ENCODE results near the gene SPG7. TPM values are rescaled to one million over a fixed set of nuclear protein-coding genes. Genes with fewer than 3 reads are reported as not detected.

The SPG7 gene
- total RNA-seq, 1 experiment from 2014 or later = 141 TPM

DNA sequence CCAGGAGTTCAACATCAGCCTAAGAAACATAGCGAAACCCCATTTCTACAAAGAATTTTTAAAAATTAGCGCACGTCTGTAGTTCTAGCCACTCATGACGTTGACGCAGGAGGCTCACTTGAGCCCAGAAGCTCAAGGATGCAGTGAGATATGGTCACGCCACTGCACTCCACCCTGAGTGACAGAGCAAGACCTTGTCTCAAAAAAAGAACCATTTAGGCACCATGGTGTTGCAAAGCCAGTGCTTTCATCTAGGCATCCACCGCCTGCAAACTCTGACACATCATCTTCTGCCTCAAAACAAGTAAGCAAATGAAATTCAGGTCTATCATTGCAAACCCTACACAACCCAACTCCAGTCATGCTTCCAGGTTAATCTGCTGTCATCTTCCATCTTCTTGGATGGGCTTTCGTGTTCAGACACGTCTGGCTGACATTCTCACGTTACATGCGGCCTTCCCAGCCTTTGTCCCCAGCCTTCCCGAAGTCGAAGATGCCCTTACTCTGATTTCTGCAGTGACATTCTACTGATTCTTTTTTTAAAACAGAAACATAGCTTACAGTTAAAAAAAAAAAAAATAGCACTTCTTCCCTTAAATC, 26.7 kb upstream of the SPG7 start (continued):
- TF ChIP-seq, protein P1, sequence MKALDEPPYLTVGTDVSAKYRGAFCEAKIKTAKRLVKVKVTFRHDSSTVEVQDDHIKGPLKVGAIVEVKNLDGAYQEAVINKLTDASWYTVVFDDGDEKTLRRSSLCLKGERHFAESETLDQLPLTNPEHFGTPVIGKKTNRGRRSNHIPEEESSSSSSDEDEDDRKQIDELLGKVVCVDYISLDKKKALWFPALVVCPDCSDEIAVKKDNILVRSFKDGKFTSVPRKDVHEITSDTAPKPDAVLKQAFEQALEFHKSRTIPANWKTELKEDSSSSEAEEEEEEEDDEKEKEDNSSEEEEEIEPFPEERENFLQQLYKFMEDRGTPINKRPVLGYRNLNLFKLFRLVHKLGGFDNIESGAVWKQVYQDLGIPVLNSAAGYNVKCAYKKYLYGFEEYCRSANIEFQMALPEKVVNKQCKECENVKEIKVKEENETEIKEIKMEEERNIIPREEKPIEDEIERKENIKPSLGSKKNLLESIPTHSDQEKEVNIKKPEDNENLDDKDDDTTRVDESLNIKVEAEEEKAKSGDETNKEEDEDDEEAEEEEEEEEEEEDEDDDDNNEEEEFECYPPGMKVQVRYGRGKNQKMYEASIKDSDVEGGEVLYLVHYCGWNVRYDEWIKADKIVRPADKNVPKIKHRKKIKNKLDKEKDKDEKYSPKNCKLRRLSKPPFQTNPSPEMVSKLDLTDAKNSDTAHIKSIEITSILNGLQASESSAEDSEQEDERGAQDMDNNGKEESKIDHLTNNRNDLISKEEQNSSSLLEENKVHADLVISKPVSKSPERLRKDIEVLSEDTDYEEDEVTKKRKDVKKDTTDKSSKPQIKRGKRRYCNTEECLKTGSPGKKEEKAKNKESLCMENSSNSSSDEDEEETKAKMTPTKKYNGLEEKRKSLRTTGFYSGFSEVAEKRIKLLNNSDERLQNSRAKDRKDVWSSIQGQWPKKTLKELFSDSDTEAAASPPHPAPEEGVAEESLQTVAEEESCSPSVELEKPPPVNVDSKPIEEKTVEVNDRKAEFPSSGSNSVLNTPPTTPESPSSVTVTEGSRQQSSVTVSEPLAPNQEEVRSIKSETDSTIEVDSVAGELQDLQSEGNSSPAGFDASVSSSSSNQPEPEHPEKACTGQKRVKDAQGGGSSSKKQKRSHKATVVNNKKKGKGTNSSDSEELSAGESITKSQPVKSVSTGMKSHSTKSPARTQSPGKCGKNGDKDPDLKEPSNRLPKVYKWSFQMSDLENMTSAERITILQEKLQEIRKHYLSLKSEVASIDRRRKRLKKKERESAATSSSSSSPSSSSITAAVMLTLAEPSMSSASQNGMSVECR (CRISPR knock-in tag; IDR thresholded peaks at IDR 0.05; ENCODE audit: borderline replicate concordance) = no peak
- TF ChIP-seq, protein P2, sequence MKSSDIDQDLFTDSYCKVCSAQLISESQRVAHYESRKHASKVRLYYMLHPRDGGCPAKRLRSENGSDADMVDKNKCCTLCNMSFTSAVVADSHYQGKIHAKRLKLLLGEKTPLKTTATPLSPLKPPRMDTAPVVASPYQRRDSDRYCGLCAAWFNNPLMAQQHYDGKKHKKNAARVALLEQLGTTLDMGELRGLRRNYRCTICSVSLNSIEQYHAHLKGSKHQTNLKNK (CRISPR knock-in tag; IDR thresholded peaks at IDR 0.05) = no peak

DNA sequence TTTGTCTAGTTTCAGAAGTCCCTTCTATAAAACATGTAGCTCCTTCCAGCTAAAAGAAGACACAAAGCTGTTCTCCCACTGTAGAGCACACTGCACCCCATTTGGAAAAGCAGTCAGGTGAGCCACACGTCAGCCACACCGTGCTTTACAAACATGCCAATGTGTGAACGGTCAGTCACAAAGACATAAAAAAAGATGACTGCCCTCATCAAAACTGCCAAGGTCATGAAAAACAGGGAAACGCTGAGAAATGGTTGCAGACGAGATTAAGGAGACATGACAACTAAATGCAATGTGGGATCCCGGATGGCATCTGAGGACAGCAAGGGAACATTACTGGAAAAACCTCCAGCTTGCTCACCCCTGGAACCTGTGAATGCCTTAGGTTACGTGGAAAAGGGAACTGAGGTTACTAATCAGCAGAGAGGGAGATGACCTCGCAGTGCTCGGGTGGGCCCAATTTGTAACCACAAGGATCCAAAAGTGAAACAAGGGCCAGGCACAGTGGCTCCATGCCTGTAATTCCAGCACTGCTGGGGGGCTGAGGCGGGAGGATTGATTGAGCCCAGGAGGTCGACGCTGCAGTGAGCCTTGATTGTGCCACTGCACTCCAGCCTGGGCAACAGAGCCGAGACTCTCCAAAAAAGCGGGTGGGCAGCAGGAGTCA, 25.9 kb upstream of the SPG7 start:
- ChIA-PET CTCF (no interaction called here), POLR2A (no interaction called here)
- Mint-ChIP-seq H3K9me3 (no peaks in the 10 kb centered on the region), H3K27ac (peak overlapping the region; percentile 84), H3K36me3 (peaks cover 4% of the 10 kb centered on the region), H3K27me3 (ENCODE audit: low read depth) (no peaks in the 10 kb centered on the region), H3K4me1 (peaks cover 76% of the 10 kb centered on the region), H3K4me3 (no peak overlapping the region)
- TF ChIP-seq, protein P3, sequence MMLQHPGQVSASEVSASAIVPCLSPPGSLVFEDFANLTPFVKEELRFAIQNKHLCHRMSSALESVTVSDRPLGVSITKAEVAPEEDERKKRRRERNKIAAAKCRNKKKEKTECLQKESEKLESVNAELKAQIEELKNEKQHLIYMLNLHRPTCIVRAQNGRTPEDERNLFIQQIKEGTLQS (CRISPR knock-in tag; conservative IDR thresholded peaks at IDR 0.05) = no peak
- TF ChIP-seq, protein P4, sequence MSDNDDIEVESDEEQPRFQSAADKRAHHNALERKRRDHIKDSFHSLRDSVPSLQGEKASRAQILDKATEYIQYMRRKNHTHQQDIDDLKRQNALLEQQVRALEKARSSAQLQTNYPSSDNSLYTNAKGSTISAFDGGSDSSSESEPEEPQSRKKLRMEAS (CRISPR knock-in tag; IDR thresholded peaks at IDR 0.05) = no peak
- TF ChIP-seq, protein P5, sequence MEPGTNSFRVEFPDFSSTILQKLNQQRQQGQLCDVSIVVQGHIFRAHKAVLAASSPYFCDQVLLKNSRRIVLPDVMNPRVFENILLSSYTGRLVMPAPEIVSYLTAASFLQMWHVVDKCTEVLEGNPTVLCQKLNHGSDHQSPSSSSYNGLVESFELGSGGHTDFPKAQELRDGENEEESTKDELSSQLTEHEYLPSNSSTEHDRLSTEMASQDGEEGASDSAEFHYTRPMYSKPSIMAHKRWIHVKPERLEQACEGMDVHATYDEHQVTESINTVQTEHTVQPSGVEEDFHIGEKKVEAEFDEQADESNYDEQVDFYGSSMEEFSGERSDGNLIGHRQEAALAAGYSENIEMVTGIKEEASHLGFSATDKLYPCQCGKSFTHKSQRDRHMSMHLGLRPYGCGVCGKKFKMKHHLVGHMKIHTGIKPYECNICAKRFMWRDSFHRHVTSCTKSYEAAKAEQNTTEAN (CRISPR knock-in tag; IDR thresholded peaks at IDR 0.05) = no peak
- TF ChIP-seq, protein P2 (CRISPR knock-in tag; IDR thresholded peaks at IDR 0.05) = no peak
- DNase-seq (ENCODE audit: low spot score) (no peak), ATAC-seq (no peak)

DNA sequence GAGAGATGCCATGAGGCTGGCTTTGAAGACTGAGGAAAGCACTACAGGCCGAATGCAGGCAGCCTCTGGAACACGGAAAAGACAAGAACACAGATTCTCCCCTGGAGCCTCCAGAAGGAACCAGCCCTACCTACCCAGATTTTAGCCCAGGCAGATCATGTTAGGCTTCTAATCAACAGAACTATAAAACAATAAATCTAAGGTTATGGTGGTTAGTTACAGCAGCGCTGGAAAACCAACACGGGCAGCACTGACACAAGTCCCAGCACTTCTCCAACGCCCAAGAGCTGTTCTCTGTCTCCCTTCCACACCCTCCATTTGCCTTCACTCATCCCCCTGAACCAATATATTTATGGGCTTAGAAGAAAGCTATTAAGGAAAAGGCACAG, 25.4 kb upstream of the SPG7 start:
- H3K36me3 Mint-ChIP-seq = peaks cover 4% of the 10 kb centered on the region
- ATAC-seq (no peak), DNase-seq (ENCODE audit: low spot score) (no peak)
- peaks cover 78% of the 10 kb centered on the region for H3K4me1 Mint-ChIP-seq
- ChIA-PET CTCF (no interaction called here), POLR2A (no interaction called here)
- no peaks in the 10 kb centered on the region for H3K9me3 Mint-ChIP-seq
- H3K27ac Mint-ChIP-seq = peak overlapping the region; percentile 86
- no peaks in the 10 kb centered on the region for H3K27me3 Mint-ChIP-seq (ENCODE audit: low read depth)
- H3K4me3 Mint-ChIP-seq = no peak overlapping the region
- TF ChIP-seq TEAD4 (CRISPR knock-in tag; IDR thresholded peaks at IDR 0.05) (no peak), ZNF416 (CRISPR knock-in tag; IDR thresholded peaks at IDR 0.05) (no peak), ZNF317 (CRISPR knock-in tag; IDR thresholded peaks at IDR 0.05; ENCODE audit: borderline replicate concordance, low read depth) (no peak), ZNF423 (CRISPR knock-in tag; IDR thresholded peaks at IDR 0.05) (no peak), NFATC4 (CRISPR knock-in tag; IDR thresholded peaks at IDR 0.05) (no peak), CREB1 (CRISPR knock-in tag; IDR thresholded peaks at IDR 0.05) (no peak), ZNF396 (CRISPR knock-in tag; IDR thresholded peaks at IDR 0.05; ENCODE audit: borderline replicate concordance) (no peak), ETV6 (CRISPR knock-in tag; IDR thresholded peaks at IDR 0.05) (no peak)
- TF ChIP-seq, protein P6, sequence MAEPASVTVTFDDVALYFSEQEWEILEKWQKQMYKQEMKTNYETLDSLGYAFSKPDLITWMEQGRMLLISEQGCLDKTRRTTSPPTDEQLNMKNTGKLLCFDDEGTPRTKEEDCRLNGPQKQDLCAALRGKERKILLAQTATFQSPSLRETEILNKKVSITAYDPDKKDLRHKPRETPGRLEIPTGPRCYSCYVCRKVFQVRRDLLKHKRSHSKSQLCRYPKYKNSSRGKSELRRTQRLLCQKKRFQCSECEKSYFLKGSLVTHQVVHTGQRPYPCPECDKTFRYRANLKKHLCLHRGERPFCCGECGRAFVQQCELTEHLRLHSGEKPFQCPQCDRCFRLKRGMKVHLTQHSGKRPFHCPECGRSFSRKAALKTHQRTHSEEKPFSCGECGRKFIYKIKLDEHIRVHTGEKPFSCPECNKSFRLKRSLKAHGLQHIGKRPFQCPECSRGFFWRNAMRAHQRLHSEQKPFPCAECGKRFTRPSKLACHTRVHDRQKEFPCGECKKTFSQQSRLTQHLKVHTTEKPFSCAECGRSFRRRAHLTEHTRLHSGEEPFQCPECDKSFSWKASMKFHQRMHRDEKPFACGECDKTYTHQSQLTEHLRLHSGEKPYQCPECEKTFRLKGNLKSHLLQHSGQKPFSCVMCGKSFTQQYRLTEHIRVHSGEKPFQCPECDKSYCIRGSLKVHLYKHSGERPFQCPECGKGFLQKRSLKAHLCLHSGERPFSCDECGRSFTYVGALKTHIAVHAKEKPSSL (CRISPR knock-in tag; conservative IDR thresholded peaks at IDR 0.05) = no peak
- TF ChIP-seq, protein P5 (CRISPR knock-in tag; IDR thresholded peaks at IDR 0.05) = no peak
- TF ChIP-seq, protein P7, sequence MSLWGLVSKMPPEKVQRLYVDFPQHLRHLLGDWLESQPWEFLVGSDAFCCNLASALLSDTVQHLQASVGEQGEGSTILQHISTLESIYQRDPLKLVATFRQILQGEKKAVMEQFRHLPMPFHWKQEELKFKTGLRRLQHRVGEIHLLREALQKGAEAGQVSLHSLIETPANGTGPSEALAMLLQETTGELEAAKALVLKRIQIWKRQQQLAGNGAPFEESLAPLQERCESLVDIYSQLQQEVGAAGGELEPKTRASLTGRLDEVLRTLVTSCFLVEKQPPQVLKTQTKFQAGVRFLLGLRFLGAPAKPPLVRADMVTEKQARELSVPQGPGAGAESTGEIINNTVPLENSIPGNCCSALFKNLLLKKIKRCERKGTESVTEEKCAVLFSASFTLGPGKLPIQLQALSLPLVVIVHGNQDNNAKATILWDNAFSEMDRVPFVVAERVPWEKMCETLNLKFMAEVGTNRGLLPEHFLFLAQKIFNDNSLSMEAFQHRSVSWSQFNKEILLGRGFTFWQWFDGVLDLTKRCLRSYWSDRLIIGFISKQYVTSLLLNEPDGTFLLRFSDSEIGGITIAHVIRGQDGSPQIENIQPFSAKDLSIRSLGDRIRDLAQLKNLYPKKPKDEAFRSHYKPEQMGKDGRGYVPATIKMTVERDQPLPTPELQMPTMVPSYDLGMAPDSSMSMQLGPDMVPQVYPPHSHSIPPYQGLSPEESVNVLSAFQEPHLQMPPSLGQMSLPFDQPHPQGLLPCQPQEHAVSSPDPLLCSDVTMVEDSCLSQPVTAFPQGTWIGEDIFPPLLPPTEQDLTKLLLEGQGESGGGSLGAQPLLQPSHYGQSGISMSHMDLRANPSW (CRISPR knock-in tag; conservative IDR thresholded peaks at IDR 0.05; ENCODE audit: low read depth) = no peak
- TF ChIP-seq, protein P8, sequence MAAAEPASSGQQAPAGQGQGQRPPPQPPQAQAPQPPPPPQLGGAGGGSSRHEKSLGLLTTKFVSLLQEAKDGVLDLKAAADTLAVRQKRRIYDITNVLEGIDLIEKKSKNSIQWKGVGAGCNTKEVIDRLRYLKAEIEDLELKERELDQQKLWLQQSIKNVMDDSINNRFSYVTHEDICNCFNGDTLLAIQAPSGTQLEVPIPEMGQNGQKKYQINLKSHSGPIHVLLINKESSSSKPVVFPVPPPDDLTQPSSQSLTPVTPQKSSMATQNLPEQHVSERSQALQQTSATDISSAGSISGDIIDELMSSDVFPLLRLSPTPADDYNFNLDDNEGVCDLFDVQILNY (CRISPR knock-in tag; IDR thresholded peaks at IDR 0.05) = no peak

All from WTC11 (cell line).